Duodenal mucosa (tissue), 2 donors: Measurements from ENCODE around the gene APELA.

Experiments
- H3K27ac ChIP-seq: one replicate; pipeline ENCODE4 v1.7.0; 2013; ENCODE audit warnings: low read depth, low read length
- H3K27me3 ChIP-seq, 2 donors: one replicate each; pipeline ENCODE4 v1.7.0; 2013; ENCODE audit warnings: low read length in 2 of 2, control low read depth in 1 of 2; ENCODE audit not compliant: insufficient read depth in 2 of 2, control insufficient read depth in 1 of 2
- H3K36me3 ChIP-seq, 2 donors: one replicate each; pipeline ENCODE4 v1.7.0; 2013; ENCODE audit warnings: low read length in 2 of 2, control low read depth in 1 of 2; ENCODE audit not compliant: insufficient read depth in 2 of 2, control insufficient read depth in 1 of 2
- H3K4me1 ChIP-seq, 2 donors: one replicate each; pipeline ENCODE4 v1.7.0; 2013; ENCODE audit warnings: low read length in 2 of 2, control low read depth in 1 of 2; ENCODE audit not compliant: insufficient read depth in 2 of 2, control insufficient read depth in 1 of 2
- H3K4me3 ChIP-seq, 2 donors: one replicate each; pipeline ENCODE4 v1.7.0; 2013; ENCODE audit warnings: low read length in 2 of 2, low read depth in 1 of 2
- H3K9ac ChIP-seq, 2 donors: one replicate each; pipeline ENCODE4 v1.7.0; 2013; ENCODE audit warnings: low read length in 2 of 2, low read depth in 1 of 2
- H3K9me3 ChIP-seq, 2 donors: one replicate each; pipeline ENCODE4 v1.7.0; 2013; ENCODE audit warnings: low read length in 2 of 2, control low read depth in 1 of 2; ENCODE audit not compliant: control insufficient read depth in 1 of 2

Gene APELA

DNA sequence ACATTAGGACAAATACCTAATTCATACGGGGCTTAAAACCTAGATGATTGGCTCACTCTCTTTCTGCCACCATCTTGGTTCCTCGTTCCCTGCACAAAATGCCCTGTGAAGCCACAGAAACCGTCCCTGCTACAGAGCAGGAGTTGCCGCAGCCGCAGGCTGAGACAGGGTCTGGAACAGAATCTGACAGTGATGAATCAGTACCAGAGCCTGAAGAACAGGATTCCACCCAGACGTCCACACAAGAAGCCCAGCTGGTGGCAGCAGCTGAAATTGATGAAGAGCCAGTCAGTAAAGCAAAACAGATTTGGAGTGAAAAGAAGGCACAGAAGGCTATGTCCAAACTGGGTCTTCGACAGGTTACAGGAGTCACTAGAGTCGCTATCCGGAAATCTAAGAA lies 66.2 kb downstream of the APELA start:
- Histone ChIP-seq H3K4me1 (no peaks in the 10 kb centered on the region), H3K27me3 (peaks cover 0 to 8% of the 10 kb centered on the region in 2 donors), H3K27ac (no peak overlapping the region), H3K9ac (no peak overlapping the region), H3K9me3 (no peaks in the 10 kb centered on the region), H3K4me3 (no peak overlapping the region), H3K36me3 (no peaks in the 10 kb centered on the region)

DNA sequence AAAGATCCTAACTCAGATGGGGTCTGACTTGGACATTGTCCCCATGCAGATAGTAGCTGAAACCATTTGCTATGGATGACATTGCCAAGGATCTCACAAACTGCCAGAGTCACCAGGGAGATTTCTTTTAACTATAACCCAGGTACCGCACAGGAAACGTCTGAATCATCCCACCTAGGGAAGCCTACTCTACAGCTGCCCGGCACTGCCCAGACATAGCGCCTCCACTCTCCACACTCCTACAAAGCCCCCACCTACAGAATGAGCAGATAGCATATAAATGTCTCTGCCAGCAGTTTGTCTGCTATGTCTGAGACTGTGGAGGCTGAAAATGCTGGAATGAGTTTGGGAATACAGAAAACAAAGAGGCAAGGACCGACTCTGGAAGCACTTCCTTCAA lies 68.2 kb downstream of the APELA start:
- H3K27me3 ChIP-seq = peaks cover 0 to 9% of the 10 kb centered on the region in 2 donors

DNA sequence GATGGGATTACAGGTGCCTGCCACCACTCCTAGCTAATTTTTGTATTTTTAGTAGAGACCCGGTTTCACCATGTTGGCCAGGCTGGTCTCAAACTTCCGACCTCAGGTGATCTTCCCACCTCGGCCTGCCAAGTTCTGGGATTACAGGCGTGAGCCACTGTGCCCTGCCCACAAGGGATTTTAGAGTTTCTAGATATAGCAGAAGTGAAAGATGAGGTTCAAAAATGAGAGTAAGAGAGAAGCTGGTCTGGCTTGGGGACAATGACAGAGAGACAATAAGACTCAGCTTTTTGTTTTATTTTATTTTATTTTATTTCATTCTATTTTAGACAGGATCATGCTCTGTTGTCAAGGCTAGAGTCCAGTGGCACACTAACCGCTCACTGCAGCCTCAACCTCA lies 69.8 kb downstream of the APELA start:
- Histone ChIP-seq H3K4me3 (no peak overlapping the region), H3K9ac (no peak overlapping the region), H3K36me3 (no peaks in the 10 kb centered on the region), H3K27me3 (peaks cover 0 to 4% of the 10 kb centered on the region in 2 donors), H3K9me3 (no peaks in the 10 kb centered on the region), H3K4me1 (no peaks in the 10 kb centered on the region), H3K27ac (no peak overlapping the region)

More for the DNA sequence above, 68.2 kb downstream of the APELA start:
- Histone ChIP-seq H3K36me3 (no peaks in the 10 kb centered on the region), H3K9me3 (no peaks in the 10 kb centered on the region), H3K4me1 (no peaks in the 10 kb centered on the region), H3K27ac (no peak overlapping the region), H3K4me3 (no peak overlapping the region), H3K9ac (no peak overlapping the region)
